Neural cell (in vitro differentiated cells): Measurements from ENCODE around the gene COL4A1. TPM values are rescaled to one million over a fixed set of nuclear protein-coding genes. Genes with fewer than 3 reads are reported as not detected.

Experiments
- H2AFZ ChIP-seq: fragments of 200-600, 300-800 bp; sonication (generic), shearing (Covaris generic); 2 replicates; pipeline ENCODE4 v1.6.0; 2014; ENCODE audit warnings: low read depth, mild to moderate bottlenecking, antibody characterized with exemption, low read length, moderate library complexity
- H3F3A ChIP-seq: fragments of 200-600 bp; shearing (Covaris generic); 2 replicates; pipeline ENCODE4 v1.6.1; 2016; ENCODE audit warnings: mild to moderate bottlenecking, moderate library complexity, mixed read lengths, antibody characterized with exemption, low read length; ENCODE audit not compliant: insufficient read depth, poor library complexity, severe bottlenecking
- H3K27ac ChIP-seq: fragments of 200-600, 300-800 bp; sonication (generic), shearing (Covaris generic); 2 replicates; pipeline ENCODE4 v1.5.1; 2014; ENCODE audit warnings: mild to moderate bottlenecking, low read length, moderate library complexity
- H3K27me3 ChIP-seq: fragments of 300-800, 200-600 bp; sonication (generic), shearing (Covaris generic); 2 replicates; pipeline ENCODE4 v1.6.0; 2014; ENCODE audit warnings: mild to moderate bottlenecking, low read depth, low read length, moderate library complexity; ENCODE audit not compliant: insufficient read depth
- H3K36me3 ChIP-seq: fragments of 300-800, 200-600 bp; sonication (generic), shearing (Covaris generic); 2 replicates; pipeline ENCODE4 v1.5.1; 2014; ENCODE audit warnings: mild to moderate bottlenecking, antibody characterized with exemption, low read length, moderate library complexity; ENCODE audit not compliant: insufficient read depth
- H3K4me2 ChIP-seq: fragments of 300-800, 200-600 bp; sonication (generic), shearing (Covaris generic); 2 replicates; pipeline ENCODE4 v1.6.0; 2014; ENCODE audit warnings: mild to moderate bottlenecking, low read length
- H3K4me3 ChIP-seq: fragments of 300-800, 200-600 bp; sonication (generic), shearing (Covaris generic); 2 replicates; pipeline ENCODE4 v1.5.1; 2014; ENCODE audit warnings: mild to moderate bottlenecking, low read length, moderate library complexity
- H3K79me2 ChIP-seq: fragments of 200-600 bp; shearing (Covaris generic); replicated peaks from 2 replicates; pipeline ENCODE4 v1.6.0; 2014; ENCODE audit warnings: mild to moderate bottlenecking, low read length, moderate library complexity; ENCODE audit not compliant: insufficient read depth
- H3K9ac ChIP-seq: fragments of 300-800, 200-600 bp; sonication (generic), shearing (Covaris generic); 2 replicates; pipeline ENCODE4 v1.6.1; 2016; ENCODE audit warnings: mild to moderate bottlenecking, low read length, mixed read lengths
- H3K9me2 ChIP-seq: fragments of 200-600 bp; shearing (Covaris generic); 2 replicates; pipeline ENCODE4 v1.6.1; 2016; ENCODE audit warnings: mild to moderate bottlenecking, low read length, mixed read lengths; ENCODE audit not compliant: insufficient read depth
- H3K9me3 ChIP-seq: fragments of 200-600, 300-800 bp; sonication (generic), shearing (Covaris generic); 2 replicates; pipeline ENCODE4 v1.6.1; 2016; ENCODE audit warnings: mild to moderate bottlenecking, mixed run types, low read length, moderate library complexity, mixed read lengths
- H4K20me1 ChIP-seq: fragments of 200-600 bp; shearing (Covaris generic); 2 replicates; pipeline ENCODE4 v1.6.1; 2016; ENCODE audit warnings: mild to moderate bottlenecking, mixed run types; ENCODE audit not compliant: insufficient read depth
- CTCF ChIP-seq: fragments of 450-650 bp; IDR thresholded peaks from 2 replicates; pipeline ENCODE4 v1.5.1; 2014; ENCODE audit warnings: antibody characterized with exemption, mild to moderate bottlenecking, moderate library complexity; ENCODE audit not compliant: poor library complexity, severe bottlenecking
- EP300 ChIP-seq: fragments of 450-650 bp; conservative IDR thresholded peaks from 2 replicates; pipeline ENCODE4 v1.6.1; 2014; ENCODE audit warnings: antibody characterized with exemption, mild to moderate bottlenecking, moderate library complexity; ENCODE audit not compliant: poor library complexity, severe bottlenecking
- EZH2 ChIP-seq: fragments of 200-600, 300-800 bp; shearing (Covaris generic), sonication (generic); IDR thresholded peaks from 2 replicates; pipeline ENCODE4 v1.6.1; 2014; ENCODE audit warnings: antibody characterized with exemption, low read length, borderline replicate concordance, mild to moderate bottlenecking; ENCODE audit not compliant: insufficient read depth, poor library complexity, severe bottlenecking
- MXI1 ChIP-seq: fragments of 450-650 bp; conservative IDR thresholded peaks from 2 replicates; pipeline ENCODE4 v1.6.1; 2014; ENCODE audit warnings: antibody characterized with exemption, mild to moderate bottlenecking; ENCODE audit not compliant: poor library complexity, severe bottlenecking
- POLR2AphosphoS5 ChIP-seq: IDR thresholded peaks from 2 replicates; pipeline ENCODE4 v1.6.1; 2012
- RAD21 ChIP-seq: fragments of 450-650 bp; conservative IDR thresholded peaks from 2 replicates; pipeline ENCODE4 v1.6.1; 2014; ENCODE audit warnings: antibody characterized with exemption, mild to moderate bottlenecking, moderate library complexity
- REST ChIP-seq: IDR thresholded peaks from 2 replicates; pipeline ENCODE4 v1.6.1; 2012; ENCODE audit warnings: borderline replicate concordance
- SMC3 ChIP-seq: fragments of 450-650 bp; conservative IDR thresholded peaks from 2 replicates; pipeline ENCODE4 v1.6.1; 2014; ENCODE audit warnings: antibody characterized with exemption, mild to moderate bottlenecking, moderate library complexity; ENCODE audit not compliant: poor library complexity
- TAF1 ChIP-seq: IDR thresholded peaks from 2 replicates; pipeline ENCODE4 v1.6.1; 2012; ENCODE audit warnings: low read depth
- polyA plus RNA-seq: library from polyadenylated mRNA; depleted of rRNA; stranded (reverse); fragments of >200 nt; gene quantifications from 2 replicates; pipeline ENCODE4 v1.2.3, GENCODE V29; 2014

Gene COL4A1
- polyA plus RNA-seq, 1 donor from 2014 or later = 13.1 TPM

GRCh38 chr13:110286833-110287819, 19.8 kb downstream of the COL4A1 start:
- TF ChIP-seq CTCF (no peak), POLR2AphosphoS5 (no peak), TAF1 (no peak), EP300 (no peak), REST (no peak), SMC3 (no peak), MXI1 (no peak), RAD21 (no peak), EZH2 (no peak)
- Histone ChIP-seq H3K9me3 (no peaks in the 10 kb centered on the region), H3K9ac (no peak overlapping the region), H3K79me2 (no peaks in the 10 kb centered on the region), H3K27ac (no peak overlapping the region), H3K36me3 (no peaks in the 10 kb centered on the region), H3F3A (no peaks in the 10 kb centered on the region), H3K4me3 (no peak overlapping the region), H4K20me1 (no peaks in the 10 kb centered on the region), H3K4me2 (no peak overlapping the region), H2AFZ (no peak overlapping the region), H3K9me2 (no peaks in the 10 kb centered on the region), H3K27me3 (no peaks in the 10 kb centered on the region)

- H3K4me2 ChIP-seq = no peak overlapping the region
- TF ChIP-seq MXI1 = no peak
- TF ChIP-seq RAD21 = no peak
- TF ChIP-seq POLR2AphosphoS5 = no peak
- no peak for TF ChIP-seq EZH2
- TF ChIP-seq TAF1 = no peak
- no peak for TF ChIP-seq CTCF
- TF ChIP-seq REST = no peak
- TF ChIP-seq EP300 = no peak
- TF ChIP-seq SMC3 = no peak
- no peak overlapping the region for H2AFZ ChIP-seq
- no peaks in the 10 kb centered on the region for H3K36me3 ChIP-seq
- H3F3A ChIP-seq = no peaks in the 10 kb centered on the region
- H3K9ac ChIP-seq = no peak overlapping the region
- no peaks in the 10 kb centered on the region for H3K79me2 ChIP-seq
- H4K20me1 ChIP-seq = no peaks in the 10 kb centered on the region
- H3K9me2 ChIP-seq = no peaks in the 10 kb centered on the region
- H3K9me3 ChIP-seq = no peaks in the 10 kb centered on the region
- H3K27ac ChIP-seq = no peak overlapping the region
- H3K4me3 ChIP-seq = no peak overlapping the region
- H3K27me3 ChIP-seq = no peaks in the 10 kb centered on the region
Observed at GRCh38 chr13:110285991-110286832, 20.7 kb downstream of the COL4A1 start.
